GDM1 (cell line): ENCODE data around the gene CCDC70.
"Not testable (repeated sequence)": the region's sequence is repeated elsewhere in the genome, so short reads cannot be mapped to it uniquely, and the experiment has no call there.

Experiments used
- DNase-seq: peaks from one replicate; lab custom pipeline; 2025; lab: John Stamatoyannopoulos, UW

CCDC70 gene

GRCh38 chr13:51861723-51862300, at the start of gene CCDC70:
Gene CCDC70, plus strand, starts transcription at chr13:51861969. Its CDS starts 3,443 bp downstream, at chr13:51865412.
- DNase-seq = no peak

DNA sequence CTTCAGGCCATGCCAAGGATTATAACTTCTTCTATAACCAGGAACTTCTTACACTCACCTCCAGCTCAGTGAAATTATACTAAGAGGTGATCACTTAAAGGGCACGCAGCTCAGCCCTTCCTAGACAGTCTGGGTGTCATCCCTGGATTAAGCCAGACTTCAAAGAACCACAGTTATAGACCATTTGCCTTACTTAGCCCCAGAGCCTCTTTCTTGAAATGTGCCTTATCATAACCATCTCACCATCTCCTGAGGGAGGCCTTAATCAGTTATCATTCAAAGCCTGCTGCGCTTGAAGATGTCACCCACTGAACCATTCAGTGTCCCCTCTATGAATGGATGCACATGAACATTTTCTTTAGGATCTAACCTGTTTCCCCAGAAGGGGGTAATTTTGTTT, 47.7 kb upstream of the CCDC70 start:
- DNase-seq = no peak

- peak; percentile 64 for DNase-seq
These were observed 46.7 kb upstream of the CCDC70 start for GRCh38 chr13:51814825-51815650.

DNA sequence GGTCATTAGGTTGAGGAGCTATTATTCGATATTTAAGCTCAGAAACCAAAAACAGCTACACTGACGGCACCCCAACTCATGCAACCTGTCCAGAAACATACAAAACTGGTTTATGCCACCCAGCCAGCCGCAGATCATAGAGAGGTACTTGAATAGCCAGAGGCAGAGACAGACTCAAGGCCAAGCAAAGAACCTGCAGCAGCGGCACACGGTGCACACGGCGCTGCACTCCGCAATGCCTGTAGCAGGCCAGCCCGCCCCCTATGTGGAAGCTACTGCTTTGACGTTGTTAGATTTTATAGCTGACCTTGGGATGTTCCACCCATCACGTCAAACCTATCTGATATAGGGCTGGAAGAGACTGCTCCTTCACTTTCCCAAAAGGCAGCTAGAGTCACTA, 45.9 kb upstream of the CCDC70 start:
- DNase-seq = no peak

DNA sequence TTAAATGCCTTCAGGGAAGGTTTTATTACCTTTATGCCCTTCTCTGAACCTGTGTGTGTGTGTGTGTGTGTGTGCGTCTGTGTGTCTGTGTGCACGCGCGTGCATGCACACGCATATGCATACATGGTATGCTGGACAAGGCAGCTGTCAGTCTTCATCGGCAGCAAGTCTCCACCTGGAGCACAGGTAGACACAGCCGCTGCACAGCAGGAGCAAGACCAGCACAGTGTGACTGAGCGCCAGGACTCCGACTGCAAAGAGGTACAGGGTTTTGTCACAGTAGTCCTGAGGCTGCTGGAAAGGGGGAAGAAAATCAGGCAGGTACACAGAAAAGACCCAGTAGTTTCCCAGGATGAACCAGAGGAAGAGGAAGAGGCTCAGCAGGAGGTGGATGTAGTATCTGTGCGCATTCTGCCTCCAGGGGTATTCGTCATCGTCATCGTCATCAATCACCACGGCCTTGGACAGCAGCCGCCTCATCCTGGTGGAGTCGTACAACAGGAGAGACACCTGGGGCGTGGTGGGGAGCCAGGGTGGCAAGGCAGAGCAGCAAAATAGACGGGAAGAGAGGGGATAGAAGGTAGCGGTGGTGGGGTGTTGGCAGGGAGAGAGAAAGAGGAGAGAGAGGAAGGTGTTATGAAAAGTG, 45.0 kb upstream of the CCDC70 start:
- DNase-seq = no peak

GRCh38 chr13:51817717-51818116, 44.1 kb upstream of the CCDC70 start:
- DNase-seq = no peak

DNA sequence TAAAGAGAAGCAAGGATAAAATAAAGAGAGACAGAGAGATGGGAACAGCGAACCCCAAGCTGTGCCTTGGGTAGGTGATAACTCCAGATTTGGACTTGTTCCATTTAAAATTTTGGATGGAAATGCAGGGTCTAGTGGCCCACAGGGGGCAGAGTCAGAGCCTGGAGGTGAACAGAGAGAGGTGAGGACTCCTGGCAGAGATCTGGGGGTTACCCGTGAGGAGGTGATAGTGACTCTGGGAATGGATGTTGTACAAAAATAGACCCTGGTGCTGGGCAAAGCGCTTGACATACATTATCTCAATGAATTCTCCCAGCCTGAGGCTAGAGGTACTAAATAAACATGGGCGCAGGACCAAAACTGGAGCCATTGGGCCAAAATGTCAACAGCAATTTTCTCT, 43.5 kb upstream of the CCDC70 start:
- DNase-seq = no peak

GRCh38 chr13:51818781-51819511, 42.8 kb upstream of the CCDC70 start:
- DNase-seq = no peak

DNA sequence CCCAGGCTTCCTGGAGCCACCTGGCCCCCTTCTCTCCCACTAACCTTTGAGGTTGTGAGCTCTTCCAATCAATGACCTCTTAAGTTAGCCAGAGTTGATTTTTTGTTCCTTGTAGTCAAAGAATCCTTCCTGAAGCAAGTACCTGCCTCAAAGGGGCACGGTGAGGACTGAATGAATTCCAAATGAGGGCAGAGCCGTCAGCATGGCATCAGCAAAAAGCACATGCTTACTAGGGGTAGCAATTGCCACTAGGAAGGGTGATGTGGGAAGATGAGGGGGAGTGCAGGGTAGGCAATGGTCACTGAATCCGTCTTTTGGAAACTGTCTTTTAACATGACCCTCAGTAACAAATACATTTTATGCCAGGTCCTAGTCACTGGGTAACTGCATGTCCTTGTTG, 42.2 kb upstream of the CCDC70 start:
- no peak for DNase-seq

GRCh38 chr13:51820016-51820597, 41.7 kb upstream of the CCDC70 start:
- DNase-seq = no peak

GRCh38 chr13:51821606-51822005, 40.2 kb upstream of the CCDC70 start:
- DNase-seq = peak; percentile 67

GRCh38 chr13:51822106-51822815, 39.5 kb upstream of the CCDC70 start:
- no peak for DNase-seq

DNA sequence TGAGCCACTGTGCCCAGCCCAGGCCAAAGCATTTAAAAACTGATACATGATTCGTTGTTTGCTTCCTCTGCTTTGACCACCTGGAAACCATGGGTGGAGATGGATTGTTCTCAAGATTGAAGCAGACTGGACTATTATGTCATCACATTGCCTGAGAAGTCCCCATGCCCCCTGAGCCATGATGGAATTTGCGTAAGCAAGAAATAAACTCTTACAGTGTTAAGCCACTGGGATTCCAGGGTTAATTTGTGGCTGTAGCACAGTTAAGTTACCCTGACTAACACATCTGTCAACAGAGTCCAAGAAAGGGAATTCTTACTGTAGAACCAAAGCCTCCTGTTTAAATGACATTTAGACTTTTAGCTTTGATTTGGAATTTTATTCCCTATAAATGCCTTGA, 38.4 kb upstream of the CCDC70 start:
- DNase-seq = no peak

- DNase-seq = no peak
These were observed 37.9 kb upstream of the CCDC70 start for GRCh38 chr13:51823863-51824262.

GRCh38 chr13:51824712-51825111, 37.1 kb upstream of the CCDC70 start:
- not testable (repeated sequence) for DNase-seq

GRCh38 chr13:51825165-51825592, 36.6 kb upstream of the CCDC70 start:
- DNase-seq = peak; percentile 33

DNA sequence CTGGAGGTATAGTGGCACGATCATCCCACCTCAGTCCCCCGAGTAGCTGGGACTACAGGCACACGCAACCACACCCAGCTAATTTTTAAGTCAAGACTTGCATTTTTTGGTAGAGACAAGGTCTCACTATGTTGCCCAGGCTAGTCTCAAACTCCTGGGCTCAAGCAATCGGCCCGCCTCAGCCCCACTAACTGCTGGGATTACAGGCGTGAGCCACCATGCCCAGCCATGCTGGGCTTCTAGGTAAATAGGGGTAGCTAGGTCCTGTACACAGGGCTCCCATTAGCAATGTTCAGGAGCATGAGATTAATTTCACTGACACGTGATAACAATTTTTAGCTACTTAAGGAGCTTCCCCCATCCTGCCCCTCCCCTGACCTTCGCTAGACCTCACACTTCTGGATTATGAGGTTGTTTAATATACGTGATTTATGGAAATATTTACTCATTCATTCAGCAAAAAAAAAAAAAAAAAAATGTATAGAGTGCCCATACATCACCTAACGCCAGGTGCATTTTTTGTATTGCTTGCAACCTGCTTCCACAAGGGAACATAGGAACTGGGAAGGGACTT, 36.0 kb upstream of the CCDC70 start:
- no peak for DNase-seq

GRCh38 chr13:51826606-51827005, 35.2 kb upstream of the CCDC70 start:
- no peak for DNase-seq

DNA sequence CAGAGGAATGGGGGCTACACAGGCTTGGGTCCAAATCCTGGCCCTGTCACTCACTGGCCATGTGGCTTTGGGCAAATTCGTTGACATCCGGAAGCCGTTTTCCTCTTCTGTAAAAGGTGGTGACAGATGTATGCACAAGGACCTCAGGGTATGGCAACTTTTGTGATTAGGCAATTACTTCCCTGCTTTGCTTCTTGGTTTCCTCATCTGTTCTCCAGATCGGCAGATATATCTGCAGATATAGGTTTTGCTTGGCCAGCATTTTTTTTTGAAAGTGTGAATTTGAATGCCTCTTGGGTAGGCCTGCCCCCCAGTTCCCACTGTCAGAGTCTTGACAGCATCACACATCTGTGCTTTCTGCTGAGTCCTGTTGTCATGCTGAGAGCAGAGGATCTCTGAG, 34.5 kb upstream of the CCDC70 start:
- DNase-seq = no peak

DNA sequence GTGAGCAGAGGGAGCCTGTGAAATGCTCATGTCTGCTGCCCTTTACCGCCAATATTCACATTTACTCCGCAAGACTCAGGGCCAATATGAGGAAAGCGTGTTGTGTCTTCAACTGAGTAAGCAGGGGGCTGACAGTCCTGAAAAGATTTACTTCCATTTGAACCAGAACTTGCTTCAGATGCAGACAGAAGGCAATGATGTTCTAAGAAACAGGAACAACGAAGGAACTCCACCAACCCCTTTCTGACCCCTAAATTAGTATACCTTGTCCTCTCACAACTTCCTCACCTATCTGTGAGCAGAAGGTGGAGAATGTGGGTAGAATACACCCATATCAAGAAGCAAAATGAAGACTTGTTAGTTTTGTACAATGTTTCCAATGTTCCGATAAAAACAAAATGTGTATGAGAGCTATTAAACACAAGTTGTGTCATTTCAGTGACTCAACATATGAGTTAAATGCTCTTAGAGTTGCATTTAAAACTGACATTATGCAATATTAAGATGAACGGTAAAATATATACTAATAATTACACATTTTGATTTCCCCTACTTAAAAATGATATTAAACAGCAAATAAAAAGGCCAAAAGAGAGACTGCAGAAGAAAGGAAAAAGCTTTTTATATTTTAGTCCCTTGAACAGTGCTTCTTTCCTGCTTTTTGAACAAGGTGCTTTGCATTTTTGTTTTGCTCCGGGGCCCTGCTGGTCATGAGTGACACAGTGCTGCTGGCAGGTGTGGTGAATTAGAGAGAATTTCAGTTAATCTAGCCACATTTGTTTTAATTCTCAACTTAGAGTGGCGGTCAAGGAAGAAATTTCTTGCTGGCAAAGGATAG, 32.8 kb upstream of the CCDC70 start:
- DNase-seq = no peak
